Astrocyte of the cerebellum (primary cell): Measurements from ENCODE around the gene TXK.
A peak's percentile ranks its signal among the peaks of the same experiment; 100 is the strongest.

Source experiments
- DNase-seq: peaks from one replicate; pipeline ENCODE4 v3.0.0-alpha.2; 2011; ENCODE audit warnings: low read depth
- H3K4me3 ChIP-seq: 2 replicates; pipeline ENCODE4 v1.5.1; 2011; ENCODE audit warnings: mild to moderate bottlenecking, low read depth, low read length, moderate library complexity
- CTCF ChIP-seq: IDR thresholded peaks from 2 replicates; pipeline ENCODE4 v1.5.1; 2012; ENCODE audit warnings: low read length, low read depth, moderate library complexity, mild to moderate bottlenecking; ENCODE audit errors: missing control alignments
- in situ Hi-C: cut with HindIII; loops from 2 replicates; pipeline ENCODE4 v1.10.0; 2017; ENCODE audit warnings: low sequenced_read_pairs

Gene TXK

GRCh38 chr4:48112017-48112667 is 21.9 kb downstream of the TXK start:
- no peak for TF ChIP-seq CTCF
- no peak overlapping the region for H3K4me3 ChIP-seq
- DNase-seq, result no peak
- in situ Hi-C loops, result no loop called here

GRCh38 chr4:48110452-48110978 is 23.5 kb downstream of the TXK start:
- no peak overlapping the region for H3K4me3 ChIP-seq
- DNase-seq, result no peak
- in situ Hi-C loops, result no loop called here
- TF ChIP-seq CTCF, result no peak

- in situ Hi-C loops, result no loop called here
- DNase-seq, result peak; percentile 19
- no peak overlapping the region for H3K4me3 ChIP-seq
- peak; percentile 69 for TF ChIP-seq CTCF
These were observed 24.4 kb downstream of the TXK start for GRCh38 chr4:48109413-48110263.

- TF ChIP-seq CTCF, result no peak
- no peak for DNase-seq
- H3K4me3 ChIP-seq, result no peak overlapping the region
- in situ Hi-C loops, result no loop called here
These were observed 25.6 kb downstream of the TXK start for GRCh38 chr4:48108309-48109073.

GRCh38 chr4:48105230-48105629 is 28.8 kb downstream of the TXK start:
- in situ Hi-C loops, result no loop called here
- H3K4me3 ChIP-seq, result no peak overlapping the region
- DNase-seq, result no peak
- no peak for TF ChIP-seq CTCF

- in situ Hi-C loops, result no loop called here
- no peak for TF ChIP-seq CTCF
- DNase-seq, result no peak
- H3K4me3 ChIP-seq, result no peak overlapping the region
These were observed 30.4 kb downstream of the TXK start for GRCh38 chr4:48103483-48104139.
